Islet precursor cell (in vitro differentiated cells): ENCODE results near the gene MCF2L.

ENCODE experiments used
- DNase-seq: peaks from one replicate; pipeline ENCODE4 v3.0.0-alpha.2; 2018

MCF2L gene

DNA sequence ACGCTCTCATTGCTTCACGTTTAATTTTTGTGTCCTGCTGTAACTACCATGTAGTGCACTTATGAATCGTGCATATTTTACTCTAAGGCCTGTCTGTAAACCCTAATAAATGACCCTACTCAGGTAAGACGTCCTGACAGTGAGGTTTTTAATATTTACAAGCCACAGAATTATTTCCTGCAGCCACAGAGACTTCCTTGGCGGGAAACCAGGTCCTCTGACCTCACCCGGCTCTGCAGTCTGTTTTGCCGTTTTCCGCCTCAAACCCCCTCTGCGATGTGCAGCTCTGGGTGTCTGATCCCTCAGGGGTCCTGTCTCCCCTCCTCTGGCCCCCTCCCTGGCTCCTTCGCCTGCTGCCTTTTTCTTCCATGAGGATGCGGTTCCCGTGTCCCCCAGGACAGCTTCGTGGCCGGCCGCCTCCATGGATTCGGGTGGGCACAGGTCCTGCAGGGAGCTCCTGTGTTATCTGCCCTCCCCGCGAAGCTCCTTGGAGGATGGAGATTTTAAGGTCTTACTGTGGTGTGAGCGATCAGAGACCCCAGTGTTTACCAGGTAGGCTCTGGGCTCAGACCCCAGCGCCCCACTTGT is 66.3 kb downstream of the MCF2L start:
- DNase-seq: no peak

GRCh38 chr13:113036401-113036800 is 67.4 kb downstream of the MCF2L start:
- no peak for DNase-seq

GRCh38 chr13:113040031-113040430 is 71.0 kb downstream of the MCF2L start:
- no peak for DNase-seq

DNA sequence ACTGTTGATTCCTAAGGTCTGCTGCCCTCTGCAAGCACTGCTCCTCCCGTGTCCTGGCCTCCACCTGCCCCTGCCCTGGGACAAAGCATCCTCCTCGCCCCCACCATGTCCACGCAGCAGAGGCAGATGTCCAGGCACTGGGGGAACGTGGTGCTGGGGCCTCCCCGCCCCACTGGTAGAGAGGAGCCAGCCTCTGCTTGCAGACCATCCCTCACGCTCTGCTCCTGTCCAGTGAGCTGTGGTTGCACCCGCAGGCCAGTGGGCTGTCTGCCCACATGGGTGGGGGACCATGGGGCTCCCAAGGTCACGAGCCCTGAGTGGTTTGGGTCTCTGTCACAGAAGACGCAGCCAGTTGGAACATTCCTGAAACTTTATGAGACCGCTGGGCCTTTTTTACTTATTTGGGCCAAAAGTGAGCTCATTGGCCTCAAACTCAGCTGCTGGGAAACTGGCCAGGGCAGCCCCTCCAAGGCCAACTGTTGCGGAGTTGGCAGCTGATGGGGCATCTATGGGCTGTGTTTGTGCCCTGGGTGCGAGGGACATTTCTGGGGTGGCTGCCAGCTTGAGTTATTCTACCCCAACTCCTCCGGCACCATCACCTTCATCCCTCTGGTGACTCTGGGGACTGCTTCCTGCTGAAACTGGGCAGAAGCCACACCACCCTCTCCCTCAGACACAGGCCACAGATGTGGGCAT is 71.7 kb downstream of the MCF2L start:
- no peak for DNase-seq

GRCh38 chr13:113041293-113041690 is 72.3 kb downstream of the MCF2L start:
- DNase-seq: no peak

GRCh38 chr13:113041896-113042295 is 72.9 kb downstream of the MCF2L start:
- DNase-seq: no peak

DNA sequence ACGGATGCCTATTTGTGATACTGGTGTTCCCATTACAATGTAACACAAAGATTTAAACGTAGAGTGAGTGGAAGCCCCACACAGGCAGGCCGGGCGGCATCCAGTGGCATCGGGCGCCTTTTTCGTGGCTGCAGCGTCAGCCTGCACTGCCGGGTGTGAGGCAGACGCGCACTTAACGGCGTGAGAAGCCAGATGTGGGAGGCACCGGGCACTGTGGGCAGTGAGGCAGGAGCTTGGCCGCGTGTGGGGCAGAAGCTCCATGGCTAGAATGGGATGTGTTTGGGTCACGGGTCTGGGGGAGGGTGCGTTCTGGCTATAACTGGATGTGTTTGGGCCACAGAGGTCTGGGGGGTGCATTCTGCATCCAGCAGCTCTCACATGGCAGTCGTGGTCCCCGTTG is 73.4 kb downstream of the MCF2L start:
- DNase-seq: no peak

DNA sequence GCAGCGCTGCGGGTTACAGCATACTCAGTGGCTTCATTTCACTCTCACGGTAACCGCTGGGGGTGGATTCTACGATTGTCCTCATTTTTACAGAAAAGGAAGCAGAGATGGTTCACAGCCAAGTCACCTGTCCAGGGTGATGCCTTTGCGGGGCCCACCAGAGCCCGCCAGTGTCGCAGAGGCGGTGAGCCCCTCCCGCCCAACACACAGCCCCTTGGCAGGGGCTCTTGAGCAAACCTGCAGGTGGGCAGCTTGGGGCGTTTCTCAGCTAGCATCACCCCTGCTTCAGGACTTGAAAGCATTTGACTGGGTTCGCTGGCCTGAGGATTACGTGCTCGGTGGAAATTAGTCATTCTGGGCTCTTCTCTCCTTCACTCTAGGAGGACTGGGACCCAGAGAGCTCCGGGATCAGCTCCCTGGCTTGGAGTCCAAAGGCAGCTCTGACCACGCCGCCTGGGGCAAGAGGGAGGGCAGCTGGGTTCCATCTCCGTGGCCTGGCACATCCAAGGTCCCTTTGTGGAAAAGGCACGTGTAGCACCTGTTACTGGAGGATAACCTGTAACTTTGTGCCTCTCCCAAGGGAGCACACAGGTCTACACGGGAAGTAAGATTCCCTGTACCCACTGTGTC is 74.1 kb downstream of the MCF2L start:
- no peak for DNase-seq

GRCh38 chr13:113043931-113044330 is 74.9 kb downstream of the MCF2L start:
- no peak for DNase-seq

DNA sequence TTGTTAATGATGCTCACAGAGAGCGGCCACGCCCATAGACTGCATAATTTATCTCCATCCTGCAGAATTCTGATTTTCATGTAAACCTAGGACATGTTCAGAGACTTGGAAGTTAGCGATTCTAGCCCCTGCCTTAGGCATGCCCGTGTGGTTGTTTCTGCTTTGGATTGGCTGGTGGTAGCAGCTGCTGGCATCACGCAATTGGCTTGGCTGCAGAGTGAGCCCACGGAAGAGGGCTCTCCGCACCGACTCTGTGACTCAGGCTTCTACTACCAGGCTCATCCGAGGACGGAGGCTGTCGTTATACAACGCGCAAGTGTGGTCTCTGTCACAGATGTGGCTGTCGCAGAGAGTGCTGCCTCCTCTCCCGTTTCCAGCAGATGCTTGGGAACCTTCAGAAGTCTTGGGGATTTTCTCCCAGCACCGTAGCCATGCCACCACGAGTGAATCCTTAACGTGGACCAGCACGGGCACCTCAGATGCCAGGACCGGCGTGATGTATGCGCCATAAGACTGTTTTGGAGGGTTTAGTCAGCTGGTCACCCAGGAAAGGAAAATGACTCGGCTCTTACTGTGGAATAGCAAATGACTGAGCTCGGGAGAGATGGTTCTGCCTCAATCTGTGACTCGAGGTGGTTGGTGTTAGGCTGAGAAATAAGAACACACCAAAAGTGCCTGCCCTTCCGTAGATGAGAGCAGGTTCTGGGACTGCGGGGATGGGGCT is 75.5 kb downstream of the MCF2L start:
- no peak for DNase-seq

- DNase-seq: no peak
Measured at GRCh38 chr13:113045251-113046127, 76.5 kb downstream of the MCF2L start.

- DNase-seq: no peak
Measured at GRCh38 chr13:113046128-113046882, 77.3 kb downstream of the MCF2L start.

DNA sequence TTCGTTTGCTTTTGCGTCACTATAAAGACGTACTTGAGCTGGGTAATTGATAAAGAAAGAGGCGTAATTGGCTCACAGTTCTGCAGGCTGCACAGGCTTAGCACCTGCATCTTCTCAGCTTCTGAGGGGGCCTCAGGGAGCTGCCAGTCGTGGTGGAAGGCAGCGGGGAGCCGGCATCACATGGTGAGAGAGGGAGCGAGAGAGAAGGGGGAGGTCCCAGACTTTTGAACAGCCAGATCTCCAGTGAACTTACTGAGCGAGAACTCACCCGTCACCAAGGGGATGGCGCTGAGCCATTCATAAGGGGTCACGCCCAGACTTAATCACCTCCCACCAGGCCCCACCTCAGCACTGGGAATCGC is 77.8 kb downstream of the MCF2L start:
- DNase-seq: no peak

DNA sequence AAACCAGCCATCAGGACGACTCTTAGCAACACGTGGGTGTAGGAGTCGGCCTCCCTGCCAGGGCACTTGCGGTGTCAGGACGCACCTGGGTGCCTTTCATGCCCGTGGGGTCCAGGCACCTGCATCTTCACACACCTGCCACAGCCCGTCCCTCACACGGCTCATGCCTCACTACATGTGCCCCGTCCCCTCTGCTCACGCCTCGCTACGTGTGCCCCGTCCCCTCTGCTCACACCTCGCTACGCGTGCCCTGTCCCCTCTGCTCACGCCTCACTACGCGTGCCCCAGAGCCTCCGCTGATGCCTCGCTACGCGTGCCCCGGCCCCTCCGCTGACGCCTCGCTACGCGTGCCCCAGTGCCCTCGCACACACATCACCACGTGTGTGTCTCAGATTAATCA is 78.6 kb downstream of the MCF2L start:
- DNase-seq: no peak

DNA sequence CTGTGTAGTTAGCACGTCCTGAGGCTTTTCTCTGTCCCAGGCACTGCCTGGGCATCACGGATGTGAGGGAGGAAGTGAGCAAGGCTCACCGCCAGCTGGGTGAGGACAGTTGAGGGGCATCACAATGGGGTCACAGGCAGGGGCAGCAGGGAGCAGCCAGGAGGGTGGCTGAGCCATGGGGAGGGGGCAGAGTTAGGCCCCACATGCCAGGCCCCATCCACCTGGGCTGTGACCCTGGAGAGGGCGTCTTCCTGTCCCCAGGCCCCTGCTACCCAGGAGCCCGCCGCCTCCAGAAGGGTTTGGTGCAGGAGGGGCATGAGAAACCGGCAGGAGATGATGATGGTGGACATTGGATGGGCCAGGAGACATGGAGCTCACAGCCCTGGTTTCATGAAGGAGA is 79.8 kb downstream of the MCF2L start:
- DNase-seq: no peak

DNA sequence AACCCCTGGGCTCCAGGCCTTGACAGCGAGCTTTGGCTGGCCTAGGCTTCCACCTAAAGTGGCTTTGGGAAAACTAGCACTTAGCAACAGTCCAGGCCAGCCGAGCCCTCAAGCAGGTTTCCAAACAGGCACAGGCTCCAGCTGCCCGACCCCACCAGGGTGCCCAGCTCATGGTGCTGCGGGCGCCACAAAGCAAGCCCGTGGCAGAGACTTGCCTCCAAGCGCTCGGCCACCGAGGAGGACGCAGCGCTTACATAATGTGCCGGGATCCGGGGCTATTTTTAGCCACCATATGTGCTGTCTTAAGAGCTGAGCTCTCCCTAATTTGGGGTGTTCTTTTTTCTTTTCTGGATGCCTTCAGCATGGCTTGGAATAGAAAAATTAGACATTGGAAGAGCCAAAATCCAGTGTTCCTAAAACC is 80.5 kb downstream of the MCF2L start:
- no peak for DNase-seq

- no peak for DNase-seq
Measured at GRCh38 chr13:113049981-113050380, 81.0 kb downstream of the MCF2L start.

DNA sequence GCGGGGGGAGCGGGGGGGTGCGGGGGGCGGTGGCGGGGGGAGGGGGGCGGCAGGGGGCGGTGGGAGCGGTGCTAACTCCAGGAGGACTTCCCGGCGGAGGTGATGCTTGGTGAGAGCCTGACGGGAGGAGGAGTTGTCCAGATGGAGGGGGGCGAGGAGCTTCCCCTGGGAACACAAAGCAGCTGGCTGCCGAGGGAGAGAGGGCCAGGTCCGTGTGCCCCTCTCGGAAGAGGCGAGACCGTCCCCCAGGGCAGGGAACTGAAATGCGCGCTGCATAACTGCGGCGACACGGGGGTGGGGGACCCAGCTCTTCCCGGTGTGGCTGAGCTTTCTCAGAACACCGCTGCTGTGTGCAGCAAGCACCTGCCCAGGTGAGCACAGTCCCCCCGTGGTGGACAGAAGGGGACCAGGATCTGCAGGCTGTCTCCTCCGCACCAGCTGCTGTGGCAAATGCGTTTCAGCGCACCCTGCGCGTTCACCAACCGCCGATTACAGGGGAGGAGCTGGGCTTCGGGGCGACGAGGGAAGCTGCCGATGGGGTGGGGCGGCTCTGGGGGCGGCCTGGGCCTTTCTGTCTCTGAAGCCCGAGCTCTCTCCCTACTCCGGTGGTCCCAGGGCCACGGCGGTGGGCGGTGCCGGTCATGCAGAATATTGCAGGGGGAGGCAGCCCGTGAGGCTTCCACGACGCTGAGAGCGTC is 81.9 kb downstream of the MCF2L start:
- DNase-seq: no peak

- no peak for DNase-seq
Measured at GRCh38 chr13:113051641-113052040, 82.6 kb downstream of the MCF2L start.

GRCh38 chr13:113052206-113052605 is 83.2 kb downstream of the MCF2L start:
- DNase-seq: no peak

DNA sequence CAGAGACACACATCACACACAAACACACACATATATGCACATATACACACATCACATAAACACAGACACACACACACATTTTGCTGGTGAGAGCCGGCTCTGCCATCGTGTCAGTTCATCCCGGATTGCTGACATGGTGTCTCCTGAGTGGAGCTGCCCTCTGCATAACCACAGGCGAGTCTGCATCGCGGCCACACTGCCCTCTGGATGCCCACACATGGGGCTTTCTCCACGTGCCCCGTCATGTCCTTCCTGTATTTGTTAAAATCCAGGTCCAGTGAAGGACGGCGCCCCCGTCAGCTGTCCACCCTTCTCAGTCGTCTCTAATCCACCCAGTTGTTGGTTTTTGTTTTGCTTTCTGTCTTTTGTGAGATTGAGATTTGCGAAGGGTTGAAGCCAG is 84.0 kb downstream of the MCF2L start:
- DNase-seq: no peak

DNA sequence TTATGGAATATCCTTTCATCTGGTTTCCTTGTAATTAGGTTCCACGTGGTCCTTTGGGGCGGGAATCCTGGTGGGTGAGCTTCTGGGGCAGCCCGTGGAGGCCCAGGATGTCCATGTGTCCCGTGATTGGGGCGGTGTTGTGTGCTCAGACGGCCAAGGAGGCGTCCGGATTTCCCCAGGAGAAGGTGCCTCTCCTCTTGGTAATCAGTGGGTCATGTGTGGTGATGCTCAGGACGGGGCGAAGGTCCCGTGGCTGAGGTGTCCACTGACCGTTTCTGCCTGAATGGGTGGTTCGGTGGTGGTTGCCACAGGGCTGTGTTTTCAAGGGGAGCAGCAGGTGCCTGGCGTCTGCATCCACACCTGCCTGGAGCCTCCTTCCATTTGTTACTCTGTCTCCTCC is 84.4 kb downstream of the MCF2L start:
- no peak for DNase-seq
